Measurements from ENCODE around the gene BMPR2.
"Not testable (repeated sequence)": the region's sequence is repeated elsewhere in the genome, so short reads cannot be mapped to it uniquely, and the experiment has no call there.

Gene BMPR2

DNA sequence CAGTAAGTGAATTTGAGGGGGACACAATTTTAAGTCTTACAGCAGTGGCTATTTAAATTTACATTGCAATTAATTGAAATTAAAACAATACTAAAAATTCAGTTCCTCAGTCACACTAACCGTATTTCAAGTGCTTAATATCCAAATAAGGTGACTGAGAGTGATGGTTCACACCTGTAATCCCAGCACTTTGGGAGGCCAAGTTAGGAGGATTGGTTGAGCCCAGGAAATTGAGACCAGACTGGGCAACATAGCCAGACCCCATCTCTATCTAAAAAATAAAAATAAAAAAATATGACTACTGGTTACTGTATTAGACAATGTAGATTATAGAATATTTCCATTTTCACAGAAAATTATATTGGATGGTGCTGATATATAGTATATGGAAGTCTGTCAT is 79.0 kb downstream of the BMPR2 start:
- DNase-seq, result no peak

DNA sequence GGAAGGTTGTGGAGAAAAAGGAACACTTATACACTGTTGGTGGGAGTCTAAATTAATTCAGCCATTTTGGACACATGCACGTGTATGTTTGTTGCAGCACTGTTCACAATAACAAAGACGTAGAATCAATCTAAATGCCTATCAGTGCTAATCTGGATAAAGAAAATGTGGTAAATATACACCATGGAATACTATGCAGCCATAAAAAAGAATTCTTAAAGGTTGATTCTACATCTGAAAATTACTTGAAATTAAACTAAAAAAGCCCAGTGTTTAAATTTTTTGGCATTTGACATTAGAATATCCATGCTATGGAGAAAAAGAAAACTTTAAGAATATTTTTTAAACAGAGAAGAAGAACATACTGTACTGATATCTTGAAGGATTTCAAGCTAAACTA is 84.0 kb downstream of the BMPR2 start:
- no peak for DNase-seq

DNA sequence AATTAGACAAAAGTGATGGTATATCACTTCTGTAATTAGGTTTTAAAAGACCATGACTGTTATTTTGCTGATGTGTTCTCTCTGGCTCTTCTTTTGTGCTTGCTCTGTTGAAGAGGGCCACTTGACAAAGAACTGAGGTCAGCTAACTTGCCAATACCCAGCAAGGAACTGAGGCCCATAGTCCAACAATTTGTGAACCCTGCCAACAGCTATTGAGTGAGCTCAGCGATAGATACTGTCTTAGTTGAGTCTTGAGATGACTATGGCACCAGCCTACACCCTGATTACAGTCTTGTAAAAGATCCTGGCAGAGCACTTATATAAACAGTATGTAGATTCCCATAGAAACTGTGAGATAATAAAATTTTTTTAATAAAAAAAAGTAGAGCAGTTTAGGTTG is 103.0 kb downstream of the BMPR2 start:
- DNase-seq, result no peak

DNA sequence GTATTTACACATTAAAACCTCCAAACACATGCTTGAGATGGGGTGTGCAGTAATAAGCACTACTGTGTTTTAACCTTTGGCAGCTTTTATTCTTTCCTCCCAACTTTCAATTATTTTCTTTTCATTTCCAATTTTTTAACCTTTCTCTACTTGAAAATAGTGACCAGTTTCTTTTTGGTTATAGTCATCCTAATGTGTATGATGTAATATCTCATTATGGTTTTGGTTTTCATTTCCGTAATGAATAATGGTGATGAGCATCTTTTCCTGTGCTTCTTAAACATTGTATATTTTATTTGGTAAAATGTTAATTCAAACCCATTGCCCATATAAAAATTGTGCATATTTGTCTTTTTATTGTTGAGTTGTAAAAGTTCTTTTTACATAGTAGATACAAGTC is 103.5 kb downstream of the BMPR2 start:
- DNase-seq, result no peak

DNA sequence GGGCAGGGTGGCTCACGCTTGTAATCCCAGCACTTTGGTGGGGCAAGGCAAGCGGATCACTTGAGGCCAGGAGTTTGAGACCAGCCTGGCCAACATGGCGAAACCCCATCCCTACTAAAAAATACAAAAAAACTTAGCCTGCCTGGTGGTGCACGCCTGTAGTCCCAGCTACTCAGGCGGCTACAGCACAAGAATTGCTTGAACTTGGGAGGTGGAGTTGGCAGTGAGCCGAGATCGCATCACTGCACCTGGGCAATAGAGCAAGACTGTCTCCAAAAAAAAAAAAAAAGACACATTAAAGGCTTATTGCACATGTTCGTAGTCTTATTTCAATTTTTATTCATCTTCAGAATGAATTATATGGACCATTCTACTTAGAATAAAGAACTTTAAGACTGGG is 110.2 kb downstream of the BMPR2 start:
- DNase-seq, result no peak

DNA sequence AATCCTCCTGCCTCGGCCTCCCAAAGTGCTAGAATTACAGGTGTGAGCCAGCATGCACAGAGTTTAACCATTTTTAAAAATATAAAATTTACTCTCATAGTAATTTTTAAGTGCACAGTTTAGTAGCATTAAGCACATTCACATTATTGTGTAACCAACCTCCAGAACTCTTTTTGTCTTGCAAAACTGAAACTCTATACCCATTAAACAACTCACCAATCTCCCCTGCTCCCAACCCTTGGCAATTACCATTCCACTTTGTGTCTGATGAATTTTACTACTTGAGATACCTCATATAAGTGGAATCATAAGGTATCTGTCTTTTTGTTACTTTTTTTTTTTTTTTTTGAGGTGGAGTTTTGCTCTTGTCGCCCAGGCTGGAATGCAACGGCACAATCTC is 112.5 kb downstream of the BMPR2 start:
- no peak for DNase-seq

DNA sequence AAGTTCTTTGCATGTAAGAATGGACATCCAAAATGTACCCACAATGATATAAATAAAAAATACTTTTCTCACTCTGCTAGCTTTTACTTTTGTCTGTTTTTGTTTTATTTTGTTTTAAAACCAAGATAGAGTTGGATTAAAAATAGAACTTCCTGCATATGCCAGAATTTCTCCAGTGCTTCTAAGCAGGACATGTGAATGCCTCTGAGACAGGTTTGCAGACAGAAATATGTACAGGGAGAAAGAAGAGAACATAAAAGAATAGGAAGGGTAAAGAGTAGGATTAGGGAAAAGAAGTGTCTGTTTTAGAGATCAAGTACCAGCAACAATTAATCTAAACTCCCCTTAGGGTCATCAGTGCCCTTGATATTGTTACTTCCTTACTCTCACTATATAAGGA is 114.4 kb downstream of the BMPR2 start:
- DNase-seq, result no peak

DNA sequence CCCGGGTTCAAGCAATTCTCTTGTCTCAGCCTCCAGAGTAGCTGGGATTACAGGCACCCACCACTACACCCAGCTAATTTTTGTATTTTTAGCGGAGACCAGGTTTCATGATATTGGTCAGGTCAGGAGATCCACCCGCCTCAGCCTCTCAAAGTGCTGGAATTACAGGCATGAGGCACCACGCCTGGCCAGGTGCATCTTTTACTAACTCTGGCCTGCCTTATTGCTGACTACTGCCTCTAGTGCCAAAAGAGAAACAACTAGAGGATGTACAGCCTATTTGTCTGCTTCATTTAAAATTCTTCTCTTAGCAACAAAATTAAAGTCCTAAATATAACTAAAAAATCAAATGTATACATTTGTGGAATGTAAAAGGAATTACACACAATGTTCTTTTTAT is 115.4 kb downstream of the BMPR2 start:
- DNase-seq, result no peak

DNA sequence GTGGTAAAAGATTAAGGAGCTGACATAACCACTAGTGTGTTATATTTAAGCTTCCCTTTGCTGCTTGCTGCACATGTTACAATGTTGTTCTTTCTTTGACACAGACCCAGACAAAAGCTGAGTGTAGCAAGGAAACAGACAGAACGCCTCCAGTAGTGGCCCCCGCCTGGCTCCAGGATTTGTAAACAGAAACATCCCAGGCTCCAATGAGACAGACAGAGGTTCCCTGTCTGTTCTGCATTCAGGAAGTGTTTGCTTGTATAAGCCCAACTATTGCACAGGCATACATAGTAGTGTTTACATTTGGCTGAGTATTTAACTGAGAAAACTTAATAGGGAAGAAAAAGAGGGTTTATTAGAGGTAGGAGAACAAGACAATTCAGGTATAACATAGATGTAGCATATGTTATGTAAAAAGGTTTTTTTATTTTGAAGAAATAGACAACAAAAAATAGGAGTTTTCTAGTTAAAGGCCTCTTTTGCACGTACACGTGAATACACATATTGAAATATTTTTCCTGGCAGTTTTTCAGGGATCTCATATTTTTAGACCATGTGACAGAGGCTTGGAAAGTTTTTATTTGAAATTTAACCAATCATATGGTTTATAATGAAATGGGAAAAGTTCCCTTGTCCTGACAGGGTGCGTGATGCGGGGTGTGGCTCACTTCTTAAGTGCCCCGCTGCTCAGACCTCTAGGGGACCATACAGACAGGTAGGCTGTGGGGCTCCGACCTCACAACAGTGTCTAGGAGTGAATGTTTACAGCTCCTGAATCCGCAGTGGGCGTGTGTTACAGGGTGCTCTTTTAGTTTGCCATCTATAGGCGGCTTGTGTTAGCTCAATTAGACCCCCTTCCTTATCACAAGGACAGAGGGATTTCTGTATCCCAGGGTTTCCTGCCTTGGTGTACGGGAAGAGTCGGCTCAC is 118.4 kb downstream of the BMPR2 start:
- no peak for DNase-seq

DNA sequence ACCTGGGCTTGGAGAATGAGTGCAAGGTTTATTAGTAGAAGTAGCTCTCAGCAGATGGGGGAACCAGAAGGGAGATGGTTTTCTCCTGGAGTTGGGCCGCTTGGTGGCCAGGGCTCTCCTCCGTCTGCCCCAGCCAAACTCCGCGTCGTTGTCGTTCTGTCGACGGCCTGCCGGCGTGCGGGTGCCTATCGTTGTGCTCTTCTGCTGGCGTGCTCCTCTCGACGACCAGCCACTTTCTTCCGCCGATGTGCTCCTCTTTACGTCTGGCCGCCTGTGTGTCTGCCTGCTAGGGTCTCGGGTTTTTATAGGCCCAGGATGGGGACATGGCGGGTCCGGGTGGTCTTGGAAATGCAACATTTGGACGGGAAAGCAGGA is 119.1 kb downstream of the BMPR2 start:
- DNase-seq, result no peak

DNA sequence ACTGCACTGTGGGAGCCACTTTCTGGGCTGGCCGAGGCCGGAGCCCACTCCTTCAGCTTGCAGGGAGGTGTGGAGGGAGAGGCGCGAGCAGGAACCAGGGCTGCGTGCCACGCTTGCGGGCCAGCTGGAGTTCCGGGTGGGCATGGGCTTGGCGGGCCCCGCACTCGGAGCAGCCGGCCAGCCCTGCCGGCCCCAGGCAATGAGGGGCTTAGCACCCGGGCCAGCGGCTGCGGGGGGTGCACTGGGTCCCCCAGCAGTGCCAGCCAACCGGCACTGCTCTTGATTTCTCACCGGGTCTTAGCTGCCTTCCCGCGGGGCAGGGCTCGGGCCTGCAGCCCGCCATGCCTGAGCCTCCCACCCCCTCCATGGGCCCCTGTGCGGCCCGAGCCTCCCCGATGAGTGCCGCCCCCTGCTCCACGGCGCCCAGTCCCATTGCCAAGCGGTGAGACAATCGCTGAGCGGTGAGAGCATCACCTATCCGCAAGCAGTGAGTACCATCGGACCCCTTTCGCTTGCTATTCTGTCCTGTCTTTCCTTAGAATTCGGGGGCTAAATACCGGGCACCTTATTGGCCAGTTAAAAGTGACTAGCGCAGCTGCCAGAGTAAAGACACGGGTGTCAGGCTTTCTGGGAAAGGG is 120.8 kb downstream of the BMPR2 start:
- not testable (repeated sequence) for DNase-seq

DNA sequence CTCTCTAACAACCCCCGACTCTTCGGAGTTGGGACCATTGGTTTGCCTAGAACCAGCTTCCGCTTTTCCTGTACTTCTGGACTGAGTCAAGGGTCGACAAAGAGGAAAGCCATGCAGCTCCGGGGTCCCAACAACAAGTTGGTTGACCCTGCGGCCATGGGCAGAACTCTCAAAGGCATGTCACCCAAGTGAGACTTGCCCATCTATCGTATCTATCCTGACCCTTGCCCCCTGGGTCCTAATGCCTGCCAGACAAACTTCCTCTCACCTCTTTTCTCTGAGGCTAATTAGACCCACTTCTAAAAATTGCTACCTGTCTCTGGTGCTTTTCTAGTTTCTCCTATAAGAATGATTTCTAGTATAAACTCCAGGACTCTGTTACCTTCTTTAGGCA is 121.3 kb downstream of the BMPR2 start:
- DNase-seq, result not testable (repeated sequence)

DNA sequence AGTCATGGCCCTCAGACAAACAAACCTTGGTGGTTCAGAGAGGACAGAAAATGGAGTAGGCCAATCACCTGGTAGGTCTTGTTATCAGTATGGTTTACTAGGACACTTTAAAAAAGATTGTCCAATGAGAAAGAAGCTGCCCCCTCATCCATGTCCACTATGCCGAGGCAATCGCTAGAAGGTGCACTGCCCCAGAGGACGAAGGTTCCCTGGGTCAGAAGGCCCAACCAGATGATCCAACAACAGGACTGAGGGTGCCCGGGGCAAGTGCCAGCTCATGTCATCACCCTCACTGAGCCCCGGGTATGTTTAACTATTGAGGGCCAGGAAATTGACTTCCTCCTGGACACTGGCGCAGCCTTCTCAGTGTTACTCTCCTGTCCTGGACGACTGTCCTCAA is 123.7 kb downstream of the BMPR2 start:
- not testable (repeated sequence) for DNase-seq

DNA sequence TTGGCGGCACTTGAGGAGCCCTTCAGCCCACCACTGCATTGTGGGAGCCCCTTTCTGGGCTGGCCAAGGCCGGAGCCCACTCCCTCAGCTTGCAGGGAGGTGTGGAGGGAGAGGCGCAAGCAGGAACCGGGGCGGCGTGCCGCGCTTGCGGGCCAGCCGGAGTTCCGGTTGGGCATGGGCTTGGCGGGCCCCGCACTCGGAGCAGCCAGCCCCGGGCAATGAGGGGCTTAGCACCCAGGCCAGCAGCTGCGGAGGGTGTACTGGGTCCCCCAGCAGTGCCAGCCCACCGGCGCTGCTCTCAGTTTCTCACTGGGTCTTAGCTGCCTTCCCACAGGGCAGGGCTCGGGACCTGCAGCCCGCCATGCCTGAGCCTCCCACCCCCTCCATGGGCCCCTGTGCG is 127.1 kb downstream of the BMPR2 start:
- not testable (repeated sequence) for DNase-seq

DNA sequence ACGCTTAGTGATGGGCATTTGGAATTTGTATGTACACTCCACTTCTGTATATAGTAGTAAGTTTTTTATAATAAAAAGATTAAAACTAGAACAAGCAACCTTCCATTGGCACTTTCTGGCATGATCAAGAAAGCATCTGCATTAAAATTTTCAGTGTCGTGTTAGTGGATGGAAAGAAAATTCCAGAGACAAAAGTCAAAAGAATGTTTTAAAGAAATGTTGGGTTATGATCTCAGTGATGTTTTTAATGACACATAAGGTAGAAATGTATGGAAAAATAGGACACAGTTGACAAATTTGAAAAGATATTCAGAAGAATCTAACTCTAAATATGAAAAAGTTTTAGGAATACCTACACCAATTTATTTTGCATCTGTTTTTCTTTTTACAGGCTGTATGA is 132.6 kb downstream of the BMPR2 start:
- no peak for DNase-seq

DNA sequence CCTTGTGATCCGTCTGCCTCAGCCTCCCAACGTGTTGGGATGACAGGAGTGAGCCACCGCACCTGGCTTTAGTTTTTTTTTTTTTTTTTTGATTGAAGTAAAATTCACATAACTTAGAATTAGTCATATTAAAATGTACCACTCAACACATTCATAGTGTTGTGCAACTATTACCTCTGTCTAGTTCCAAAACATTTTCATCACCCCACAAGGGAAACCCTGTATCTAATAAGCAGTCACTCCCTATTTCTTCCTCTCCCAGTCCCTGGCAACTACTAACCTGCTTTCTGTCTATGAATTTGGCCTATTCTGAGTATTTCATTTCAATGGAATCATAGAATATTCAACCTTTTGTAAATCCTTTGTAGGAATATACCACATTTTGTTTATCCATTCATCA is 134.8 kb downstream of the BMPR2 start:
- no peak for DNase-seq

DNA sequence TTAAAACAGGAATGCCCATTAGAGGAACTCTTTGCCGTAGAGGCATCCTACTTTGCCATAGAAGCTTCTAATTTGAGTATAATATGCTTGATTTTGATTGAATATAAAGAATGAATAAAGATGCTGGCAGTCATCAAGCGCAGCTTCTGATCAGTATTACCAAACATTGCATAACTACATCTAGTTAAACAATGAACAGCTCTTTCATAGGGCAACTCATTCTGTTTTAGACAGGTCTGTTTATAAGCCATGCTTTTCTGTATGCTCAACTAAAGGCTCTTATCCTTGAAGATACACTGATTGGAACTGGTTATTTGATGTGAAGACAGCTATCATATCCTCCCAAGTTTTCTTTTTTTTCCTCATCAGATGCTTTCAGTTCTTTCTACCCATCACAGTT is 136.0 kb downstream of the BMPR2 start:
- no peak for DNase-seq

DNA sequence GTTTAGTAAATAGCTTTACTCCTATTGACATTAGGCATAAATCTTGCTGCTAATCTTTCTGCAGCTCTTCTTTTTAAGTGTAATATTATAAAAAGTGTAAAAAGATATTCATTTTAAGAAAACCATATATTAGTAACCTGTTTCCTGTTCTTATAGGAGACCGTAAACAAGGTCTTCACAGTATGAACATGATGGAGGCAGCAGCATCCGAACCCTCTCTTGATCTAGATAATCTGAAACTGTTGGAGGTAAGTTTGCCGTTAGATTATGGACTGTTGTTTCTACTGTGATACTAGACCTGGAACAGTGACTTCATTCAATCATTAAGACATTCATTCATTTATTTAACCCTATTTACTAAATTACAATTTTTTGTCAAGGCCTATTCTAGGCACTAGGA is 138.6 kb downstream of the BMPR2 start:
- no peak for DNase-seq

DNA sequence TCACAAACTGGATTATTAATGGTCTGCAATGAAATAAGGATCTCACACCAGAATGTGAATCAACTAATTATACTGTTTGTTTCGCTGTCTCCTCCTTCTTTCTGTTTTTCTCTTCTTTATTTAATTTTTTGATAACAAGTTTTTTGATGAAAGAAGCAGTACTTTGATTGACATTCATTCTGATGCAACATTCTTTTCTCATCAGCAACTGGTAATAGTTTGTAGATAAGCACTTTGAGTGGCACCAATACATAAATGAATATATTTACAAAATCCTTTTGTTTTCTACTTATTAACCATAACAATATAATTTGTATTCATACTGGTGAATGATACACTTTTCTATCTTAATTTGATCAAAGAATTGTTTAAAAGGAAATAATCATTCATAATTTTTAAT is 143.3 kb downstream of the BMPR2 start:
- no peak for DNase-seq

DNA sequence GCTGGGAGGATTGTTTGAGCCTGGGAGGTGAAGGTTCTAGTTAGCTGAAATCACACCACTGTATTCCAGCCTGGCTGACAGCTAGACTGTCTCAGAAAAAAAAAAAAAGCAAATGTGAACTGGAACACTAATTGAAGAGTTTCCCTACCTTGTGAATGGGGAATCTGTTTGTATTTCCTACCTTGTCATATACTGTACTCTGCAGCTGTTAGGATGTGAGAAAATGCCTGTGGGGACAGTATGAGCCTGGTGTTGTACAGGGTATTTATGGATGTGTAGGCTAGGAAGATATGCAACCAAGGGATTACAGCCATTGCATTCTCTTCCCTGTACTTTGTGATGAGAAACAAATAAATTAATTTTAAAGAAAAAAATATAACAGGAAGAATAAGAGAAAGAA is 145.3 kb downstream of the BMPR2 start:
- no peak for DNase-seq

DNA sequence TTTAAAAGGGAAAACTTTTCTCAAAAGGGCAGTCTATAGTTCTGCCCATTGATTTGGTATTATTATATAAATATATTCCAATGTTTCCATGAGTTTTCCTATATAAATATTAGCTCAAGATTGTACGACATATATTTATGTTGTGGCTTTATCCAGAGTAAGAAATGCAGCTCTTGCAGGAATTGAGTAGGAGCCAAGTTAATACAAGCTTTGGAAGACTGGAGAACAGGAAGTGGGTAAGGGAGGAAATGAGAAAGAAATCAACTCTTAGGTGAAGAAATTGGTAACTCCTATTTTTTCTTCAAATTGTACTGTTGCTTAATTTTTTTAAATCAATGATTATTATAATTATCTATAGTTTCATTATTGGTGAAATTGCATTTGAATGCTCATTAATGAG is 153.3 kb downstream of the BMPR2 start:
- no peak for DNase-seq

DNA sequence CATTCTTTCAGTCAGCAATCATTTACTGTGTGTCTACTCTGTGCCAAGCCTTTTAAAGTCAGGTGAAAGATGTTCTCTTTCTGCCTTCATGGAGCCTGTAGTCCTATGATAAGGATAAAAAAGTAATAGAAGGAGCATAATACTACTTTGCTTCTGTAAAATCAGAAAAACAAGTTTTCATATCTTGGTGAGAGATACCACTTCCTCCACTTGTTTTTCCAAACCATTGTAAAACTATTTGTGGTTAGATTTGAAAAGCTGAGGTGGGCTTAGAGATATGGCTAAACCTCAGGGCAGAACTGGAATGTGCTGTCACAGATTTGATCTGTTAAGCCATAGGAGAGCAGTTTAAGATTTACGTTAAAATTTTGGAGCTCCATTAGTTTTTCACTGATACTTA is 153.9 kb downstream of the BMPR2 start:
- DNase-seq, result no peak

DNA sequence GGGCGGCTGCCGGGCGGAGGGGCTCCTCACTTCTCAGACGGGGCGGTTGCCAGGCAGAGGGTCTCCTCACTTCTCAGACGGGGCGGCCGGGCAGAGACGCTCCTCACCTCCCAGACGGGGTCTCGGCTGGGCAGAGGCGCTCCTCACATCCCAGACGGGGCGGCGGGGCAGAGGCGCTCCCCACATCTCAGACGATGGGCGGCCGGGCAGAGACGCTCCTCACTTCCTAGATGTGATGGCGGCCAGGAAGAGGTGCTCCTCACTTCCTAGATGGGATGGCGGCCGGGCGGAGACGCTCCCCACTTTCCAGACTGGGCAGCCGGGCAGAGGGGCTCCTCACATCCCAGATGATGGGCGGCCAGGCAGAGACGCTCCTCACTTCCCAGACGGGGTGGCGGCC is 159.2 kb downstream of the BMPR2 start:
- DNase-seq, result not testable (repeated sequence)

DNA sequence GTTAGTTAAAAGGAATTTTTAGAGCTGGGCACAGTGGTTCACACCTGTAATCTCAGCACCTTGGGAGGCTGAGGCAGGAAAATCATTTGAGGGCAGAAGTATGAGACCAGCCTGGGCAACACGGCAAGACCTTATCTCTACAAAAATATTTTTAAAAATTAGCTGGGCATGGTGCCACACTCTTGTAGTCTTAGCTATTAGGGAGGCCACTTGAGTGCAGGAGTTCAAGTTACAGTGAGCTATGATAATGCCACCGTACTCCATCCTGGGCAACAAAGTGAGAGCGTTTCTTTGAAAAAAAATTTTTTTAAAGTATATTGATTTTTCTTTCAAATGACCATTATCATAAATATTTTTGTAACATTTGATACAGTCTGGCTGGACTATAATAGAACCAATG is 165.0 kb downstream of the BMPR2 start:
- DNase-seq, result no peak

DNA sequence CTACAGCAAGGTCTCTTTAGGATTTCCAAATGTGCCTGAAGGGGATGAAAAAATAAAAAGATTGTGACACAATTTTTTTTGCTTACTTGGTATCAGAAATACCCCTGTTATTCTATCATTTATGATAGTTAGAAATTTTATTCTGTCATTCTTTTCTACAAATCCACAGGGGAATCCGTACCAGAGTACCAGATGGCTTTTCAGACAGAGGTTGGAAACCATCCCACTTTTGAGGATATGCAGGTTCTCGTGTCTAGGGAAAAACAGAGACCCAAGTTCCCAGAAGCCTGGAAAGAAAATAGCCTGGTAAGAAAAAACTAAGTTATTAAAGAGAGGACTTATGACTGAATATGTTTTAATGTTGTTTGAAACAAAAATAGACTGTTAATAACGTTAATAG is 166.0 kb downstream of the BMPR2 start:
- no peak for DNase-seq

Measured in GOT3 (cell line).